ENCODE results near the gene ARVCF. TPM values are rescaled to one million over a fixed set of nuclear protein-coding genes. Genes with fewer than 3 reads are reported as not detected.

Gene ARVCF
- total RNA-seq, 4 donors from 2014 or later: 10.7 to 21.2 (median 18.4) TPM

DNA sequence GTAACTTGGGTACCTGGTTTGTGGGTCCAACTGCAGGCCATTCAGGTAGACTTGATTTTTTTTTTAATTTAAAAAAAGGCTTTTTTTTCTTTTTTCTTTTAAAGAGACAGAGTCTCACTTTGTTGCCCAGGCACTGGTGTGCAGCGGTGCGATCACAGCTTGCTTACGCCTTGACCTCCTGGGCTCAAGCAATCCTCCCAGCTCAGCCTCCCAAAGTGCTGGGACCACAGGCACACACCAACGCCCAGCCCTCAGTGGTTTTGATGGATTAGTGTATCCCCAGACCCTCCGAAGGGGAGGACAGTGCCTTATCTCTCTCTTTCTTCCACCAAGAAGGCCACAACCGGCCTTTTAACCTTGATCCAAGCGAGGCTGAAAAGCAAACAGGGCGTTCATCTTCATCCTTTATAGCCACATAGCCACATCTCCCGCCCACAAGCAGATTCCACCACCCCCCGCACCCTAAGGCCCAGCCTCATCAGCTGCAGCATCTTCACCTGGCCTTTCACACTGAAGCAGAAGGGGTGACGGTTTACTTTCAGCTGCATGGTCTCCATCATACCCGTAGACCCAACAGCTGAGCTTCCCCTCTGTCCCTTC lies 92.6 kb downstream of the ARVCF start:
- H3K4me3 ChIP-seq: no peak overlapping the region
- no peak for TF ChIP-seq CTCF (IDR thresholded peaks at IDR 0.05)
- H3K4me1 ChIP-seq: no peaks in the 10 kb centered on the region
- no peak overlapping the region for H3K27ac ChIP-seq
- H3K36me3 ChIP-seq: no peaks in the 10 kb centered on the region
- no peaks in the 10 kb centered on the region for H3K9me3 ChIP-seq
- no peaks in the 10 kb centered on the region for H3K27me3 ChIP-seq
- DNase-seq: no peak

DNA sequence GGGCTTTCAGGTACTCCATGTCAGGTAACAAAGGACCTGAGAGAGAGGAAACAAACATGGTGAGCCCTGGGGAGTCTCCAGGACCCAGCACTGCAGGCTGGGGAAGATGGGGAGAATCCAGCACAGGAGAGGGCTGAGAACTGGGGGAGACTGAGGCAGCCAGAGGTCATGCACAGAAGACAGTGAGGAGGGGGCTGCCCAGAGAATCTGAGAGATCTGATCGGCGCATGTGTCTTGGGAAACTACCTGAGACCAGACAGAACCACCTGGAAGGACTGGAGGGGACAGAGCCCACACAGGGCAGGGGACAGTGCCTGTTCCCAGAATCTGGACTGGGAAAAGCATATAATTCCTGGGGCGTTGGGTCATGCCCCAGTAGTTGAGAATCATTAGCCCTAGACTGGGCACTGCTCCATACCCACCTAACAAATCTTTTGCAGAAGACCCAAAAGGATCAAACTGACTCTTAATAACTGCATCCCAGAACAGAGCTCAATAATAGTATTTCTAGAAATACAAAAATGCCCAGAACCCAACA lies 95.0 kb downstream of the ARVCF start:
- no peaks in the 10 kb centered on the region for H3K9me3 ChIP-seq
- TF ChIP-seq CTCF (IDR thresholded peaks at IDR 0.05) (no peak), POLR2A (IDR thresholded peaks at IDR 0.05) (no peak)
- H3K4me1 ChIP-seq: no peaks in the 10 kb centered on the region
- H3K4me3 ChIP-seq: no peak overlapping the region
- DNase-seq: no peak
- H3K36me3 ChIP-seq: peaks cover 0 to 23% (median 0%) of the 10 kb centered on the region in 3 donors
- H3K27me3 ChIP-seq: no peaks in the 10 kb centered on the region
- no peak overlapping the region for H3K27ac ChIP-seq

Small RNA genes lying within 50 kb of the gene (small RNA-seq; reads per million reads assigned to genes)
- gene MIR185: 1.1 to 3.3 reads per million in 2 donors

Other genes with a start within 250 kb of the ARVCF start
- 1 to 10 TPM; 3.1 to 6.6 (median 4.9) TPM for gene GNB1L, start 161.9 kb downstream of the ARVCF start, total RNA-seq
- gene RTL10, start 161.9 kb downstream of the ARVCF start, total RNA-seq: 10 to 100 TPM in 3 of 4 donors, 1 to 10 TPM in 1; 2.5 to 26.1 (median 22.8) TPM
- gene COMT, start 75.1 kb downstream of the ARVCF start, total RNA-seq: 100 to 1,000 TPM in 3 of 4 donors, 10 to 100 TPM in 1; 89.1 to 149 (median 138) TPM
- gene TXNRD2, start 75.0 kb downstream of the ARVCF start, total RNA-seq: 10 to 100 TPM; 24.7 to 29.8 (median 27.2) TPM
- 10 to 100 TPM; 27.2 to 45.4 (median 41.0) TPM for gene TANGO2, start 4.3 kb upstream of the ARVCF start, total RNA-seq
- 100 to 1,000 TPM in 1 of 4 donors, 10 to 100 TPM in 3; 40.6 to 138 (median 64.9) TPM for gene DGCR8, start 63.4 kb upstream of the ARVCF start, total RNA-seq
- gene RANBP1, start 99.3 kb upstream of the ARVCF start, total RNA-seq: 100 to 1,000 TPM; 103 to 203 (median 163) TPM
- gene TRMT2A, start 100.4 kb upstream of the ARVCF start, total RNA-seq: 100 to 1,000 TPM in 1 of 4 donors, 10 to 100 TPM in 3; 26.8 to 134 (median 86.9) TPM
- 10 to 100 TPM in 3 of 4 donors, 1 to 10 TPM in 1; 4.1 to 37.0 (median 22.6) TPM for gene ZDHHC8, start 115.0 kb upstream of the ARVCF start, total RNA-seq
- gene CCDC188, start 134.2 kb upstream of the ARVCF start, total RNA-seq: 1 to 10 TPM in 1 of 4 donors, not detected in 3; 6.6 TPM